Islet precursor cell (in vitro differentiated cells): ENCODE data around the gene DOCK9.

Source experiments
- DNase-seq: peaks from one replicate; pipeline ENCODE4 v3.0.0-alpha.2; 2018

The DOCK9 gene

GRCh38 chr13:98976338-98976737, 1.5 kb downstream of the DOCK9 start:
- DNase-seq, result no peak

DNA sequence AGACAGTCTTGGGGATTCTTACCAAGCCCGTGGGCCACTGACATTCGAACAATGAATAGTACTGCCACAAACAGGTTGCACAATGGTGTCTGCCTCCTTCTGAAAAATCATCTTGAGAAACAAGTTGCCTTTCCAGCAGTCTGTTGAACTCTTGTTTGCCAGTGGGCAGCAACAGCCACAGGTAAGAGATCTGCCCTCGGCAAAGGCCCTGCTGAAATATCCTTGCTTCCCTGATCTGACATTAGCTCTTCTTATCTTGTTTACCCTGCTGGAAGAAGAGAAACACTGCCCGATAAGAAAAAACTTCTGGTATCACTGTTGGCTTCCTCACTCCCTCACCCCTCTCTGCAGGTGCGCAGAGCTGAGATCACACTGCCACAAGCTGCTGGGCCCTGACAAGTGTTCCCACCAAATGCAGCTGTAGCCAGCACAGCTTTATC, 2.0 kb downstream of the DOCK9 start:
- DNase-seq, result peak; percentile 71

DNA sequence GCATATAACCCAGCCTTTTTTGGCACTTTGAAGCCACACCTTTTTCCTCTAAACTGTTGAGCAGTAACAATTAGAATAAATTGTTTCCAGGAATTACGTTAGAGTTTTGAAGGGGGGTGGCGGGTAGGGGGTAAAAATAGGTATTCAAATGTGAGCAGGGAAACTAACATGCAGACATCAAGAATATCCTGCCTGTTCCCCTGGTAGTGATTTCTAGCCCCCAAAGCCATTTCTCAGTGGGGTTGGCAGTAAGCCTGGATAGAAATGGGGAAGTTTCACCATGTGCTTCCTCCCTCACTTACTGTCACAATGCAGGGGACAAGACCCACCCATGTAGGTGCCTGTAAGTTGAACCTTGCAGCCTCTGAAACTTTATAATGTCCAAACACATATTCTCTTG, 3.8 kb downstream of the DOCK9 start:
- no peak for DNase-seq

DNA sequence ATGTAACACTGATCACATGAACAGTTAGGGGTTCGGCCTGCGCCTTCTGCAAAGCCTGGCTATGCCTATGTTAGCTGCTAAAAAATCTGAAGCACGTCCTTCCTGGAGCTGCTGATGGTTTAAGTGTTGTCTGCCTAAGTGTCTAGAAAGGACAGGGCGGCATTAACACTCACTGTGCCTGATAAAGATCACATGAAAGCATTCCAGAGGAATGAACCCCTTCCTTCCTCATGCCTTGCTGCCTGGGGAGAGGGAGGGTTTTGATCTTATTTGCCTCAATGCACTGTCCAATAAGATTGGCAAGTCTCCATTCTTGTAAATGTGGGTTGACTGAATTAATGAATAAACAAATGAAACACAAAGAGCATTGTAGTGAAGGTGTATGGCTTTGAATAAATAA, 5.2 kb downstream of the DOCK9 start:
- peak; percentile 97 for DNase-seq

DNA sequence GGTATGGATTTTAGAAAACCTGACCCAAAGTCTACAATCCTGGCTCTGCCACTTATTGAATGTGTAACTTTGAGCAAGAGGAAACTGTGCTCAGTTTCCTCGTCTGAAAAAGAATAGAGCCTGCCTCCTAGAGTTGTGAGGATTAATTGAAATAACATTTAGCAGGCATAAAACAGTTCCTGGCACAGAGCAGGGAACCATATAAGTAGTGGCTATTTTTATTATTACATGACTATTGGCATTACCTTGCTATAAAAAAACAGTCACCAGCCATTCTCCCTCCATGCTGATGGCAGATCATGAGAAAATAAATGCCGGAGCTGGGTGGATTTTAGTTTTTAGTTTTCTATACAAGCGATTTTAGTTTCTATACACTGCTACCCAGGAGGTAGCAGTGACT, 5.8 kb downstream of the DOCK9 start:
- no peak for DNase-seq

DNA sequence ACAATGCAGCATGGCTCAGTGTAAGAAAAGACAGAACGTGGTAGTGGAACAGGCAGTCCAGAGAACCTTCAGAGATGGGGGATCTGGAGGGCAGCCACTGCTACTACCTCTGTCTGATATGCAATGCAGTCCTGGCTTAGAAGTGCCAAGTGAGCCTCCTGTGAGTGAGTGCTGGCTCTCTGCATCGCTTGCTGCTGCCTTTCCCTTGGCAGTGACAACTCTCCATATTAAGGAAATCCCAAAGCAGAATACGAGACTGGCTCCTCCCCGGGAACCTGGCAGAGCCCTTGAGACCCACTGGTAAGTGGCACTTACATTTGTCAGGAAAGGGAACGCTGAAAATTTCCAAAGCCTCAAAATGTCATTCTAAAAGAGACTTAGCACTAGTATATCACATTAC, 7.5 kb downstream of the DOCK9 start:
- no peak for DNase-seq

GRCh38 chr13:98967491-98967890, 10.4 kb downstream of the DOCK9 start:
- DNase-seq, result no peak

DNA sequence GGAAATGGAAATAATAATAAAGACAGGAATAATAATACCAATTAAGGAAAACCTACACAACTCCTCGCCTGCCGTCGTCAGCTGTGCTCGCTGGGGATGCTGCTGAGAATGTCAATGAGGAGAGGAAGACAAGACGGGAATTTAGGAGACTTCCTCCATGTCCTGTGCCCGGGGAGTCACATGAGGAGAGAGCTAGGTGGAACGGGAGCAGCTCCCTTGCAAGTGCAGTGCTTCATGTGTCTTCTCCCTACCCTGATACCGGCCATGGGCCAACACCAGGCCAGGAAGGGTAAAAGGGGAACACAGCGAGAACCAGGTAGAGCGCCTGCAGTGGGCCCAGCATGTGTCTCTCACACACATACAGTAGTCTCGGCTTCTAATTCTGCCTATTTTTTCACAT, 11.8 kb downstream of the DOCK9 start:
- DNase-seq, result no peak

GRCh38 chr13:98965325-98965724, 12.5 kb downstream of the DOCK9 start:
- no peak for DNase-seq

DNA sequence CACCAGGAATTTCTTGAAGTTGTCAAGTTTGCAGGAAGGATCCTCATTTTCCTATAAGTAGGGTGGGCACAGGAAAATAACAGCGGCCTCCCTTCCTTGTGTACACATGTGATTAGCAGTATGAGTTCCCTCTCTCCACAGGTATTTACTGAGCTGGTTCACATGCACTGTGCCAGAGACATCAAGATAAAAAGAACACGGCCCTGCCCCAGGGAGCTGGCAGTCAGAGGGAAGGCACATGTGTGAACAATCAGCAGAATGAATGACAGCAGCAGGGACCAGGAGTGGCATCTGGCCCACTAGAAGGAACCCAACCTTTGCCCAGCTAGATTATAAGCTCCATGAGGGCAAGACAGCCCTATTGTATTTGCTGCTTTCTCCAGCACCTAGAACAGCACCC, 13.9 kb downstream of the DOCK9 start:
- DNase-seq, result no peak

- DNase-seq, result no peak
These were observed 14.8 kb downstream of the DOCK9 start for GRCh38 chr13:98962901-98963590.

- DNase-seq, result peak; percentile 84
These were observed 16.3 kb downstream of the DOCK9 start for GRCh38 chr13:98961503-98962105.

GRCh38 chr13:98960606-98961502, 17.0 kb downstream of the DOCK9 start:
- DNase-seq, result no peak

GRCh38 chr13:98959786-98960605, 17.9 kb downstream of the DOCK9 start:
- DNase-seq, result no peak

GRCh38 chr13:98959291-98959690, 18.6 kb downstream of the DOCK9 start:
- no peak for DNase-seq

DNA sequence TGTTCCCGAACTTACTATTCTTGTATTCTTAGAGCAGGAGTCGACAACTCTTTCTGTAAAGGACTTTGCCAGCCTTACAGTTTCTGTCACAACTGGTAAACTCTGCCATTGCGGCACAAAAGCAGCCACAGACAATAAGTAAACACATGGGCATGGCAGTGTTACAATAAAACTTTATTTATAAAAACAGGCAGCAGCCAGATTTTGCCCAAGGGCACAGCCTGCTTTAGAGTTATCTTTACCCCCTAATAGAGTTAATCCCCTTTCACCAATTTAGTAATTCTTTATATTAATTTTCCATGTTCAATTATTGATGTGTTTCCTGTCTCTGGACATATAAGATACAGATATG, 19.4 kb downstream of the DOCK9 start:
- DNase-seq, result no peak

DNA sequence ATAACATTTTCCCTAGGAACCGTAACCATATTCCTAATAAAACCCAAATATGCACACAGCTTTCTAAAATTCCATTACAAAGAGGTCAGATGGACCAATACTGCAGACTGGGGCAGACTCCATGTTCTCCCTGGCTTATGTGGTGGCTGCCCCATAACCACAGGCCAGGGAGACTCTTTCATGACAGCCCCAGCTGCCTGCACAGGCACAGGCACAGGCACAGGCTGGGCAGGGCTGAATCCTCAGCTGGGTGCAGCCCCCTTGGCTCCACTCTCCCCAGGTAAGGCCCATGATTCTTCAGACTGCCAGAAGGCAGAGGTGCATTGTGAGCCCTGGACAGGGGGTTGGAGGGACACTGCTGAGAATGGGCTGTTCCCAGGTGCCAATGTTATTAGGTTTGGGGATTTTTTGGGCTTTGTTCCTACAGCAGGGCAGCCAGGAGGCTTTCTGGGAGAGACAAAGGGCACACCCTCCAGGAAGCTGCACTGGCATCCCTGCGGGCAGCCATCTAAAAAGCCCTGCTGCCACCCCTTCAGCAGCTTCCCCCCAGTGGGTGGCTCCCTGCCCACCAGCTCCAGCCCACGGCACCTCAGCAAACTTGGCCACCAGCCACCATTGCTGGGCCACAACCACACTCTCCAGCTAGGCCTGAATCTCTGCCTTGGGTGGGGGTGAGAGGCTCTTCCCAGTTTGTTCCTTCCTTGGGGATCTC, 20.0 kb downstream of the DOCK9 start:
- no peak for DNase-seq

- DNase-seq, result no peak
These were observed 22.5 kb downstream of the DOCK9 start for GRCh38 chr13:98955336-98955735.

DNA sequence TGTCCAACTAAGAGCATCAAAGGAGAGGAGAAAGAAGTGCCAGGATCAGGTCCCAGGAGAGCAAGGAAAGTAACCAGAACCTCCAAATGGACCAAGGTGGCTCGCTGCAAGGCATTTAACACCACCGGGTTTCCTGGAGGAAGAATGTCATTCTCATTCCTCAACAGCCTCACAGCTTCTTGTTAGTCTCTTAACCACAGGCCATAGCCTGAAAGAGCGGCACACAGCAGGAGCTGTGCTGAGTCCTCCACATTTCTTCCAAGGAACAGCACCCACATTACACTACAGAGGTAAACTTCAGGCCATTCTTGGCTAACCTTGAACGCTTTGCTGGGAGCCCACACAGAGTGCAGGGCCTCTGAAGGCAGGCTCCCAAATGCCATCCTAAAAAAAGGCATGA, 23.6 kb downstream of the DOCK9 start:
- no peak for DNase-seq

DNA sequence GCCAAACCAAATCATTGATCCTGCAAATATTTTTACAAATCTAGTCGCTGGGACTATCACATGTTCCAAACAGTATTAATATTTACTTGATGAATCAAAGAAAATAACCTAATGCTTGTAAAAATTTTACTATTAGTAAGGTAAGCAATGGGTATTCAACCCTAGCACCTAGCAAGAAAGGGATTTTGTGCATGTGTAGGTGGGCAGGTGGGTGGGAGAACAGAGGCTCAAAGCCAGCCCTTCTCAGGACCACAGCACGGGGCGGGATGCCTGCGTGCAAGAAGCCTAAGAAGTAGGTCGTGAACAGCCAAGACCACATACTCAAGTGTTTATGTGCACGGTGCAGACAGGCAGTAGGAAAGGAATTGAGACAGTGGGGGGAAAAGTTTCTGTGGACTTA, 26.6 kb downstream of the DOCK9 start:
- DNase-seq, result no peak

- DNase-seq, result no peak
These were observed 27.2 kb downstream of the DOCK9 start for GRCh38 chr13:98950705-98951104.

- DNase-seq, result no peak
These were observed 29.9 kb downstream of the DOCK9 start for GRCh38 chr13:98947925-98948324.
